ENCODE results near the gene LARGE1.

DNA sequence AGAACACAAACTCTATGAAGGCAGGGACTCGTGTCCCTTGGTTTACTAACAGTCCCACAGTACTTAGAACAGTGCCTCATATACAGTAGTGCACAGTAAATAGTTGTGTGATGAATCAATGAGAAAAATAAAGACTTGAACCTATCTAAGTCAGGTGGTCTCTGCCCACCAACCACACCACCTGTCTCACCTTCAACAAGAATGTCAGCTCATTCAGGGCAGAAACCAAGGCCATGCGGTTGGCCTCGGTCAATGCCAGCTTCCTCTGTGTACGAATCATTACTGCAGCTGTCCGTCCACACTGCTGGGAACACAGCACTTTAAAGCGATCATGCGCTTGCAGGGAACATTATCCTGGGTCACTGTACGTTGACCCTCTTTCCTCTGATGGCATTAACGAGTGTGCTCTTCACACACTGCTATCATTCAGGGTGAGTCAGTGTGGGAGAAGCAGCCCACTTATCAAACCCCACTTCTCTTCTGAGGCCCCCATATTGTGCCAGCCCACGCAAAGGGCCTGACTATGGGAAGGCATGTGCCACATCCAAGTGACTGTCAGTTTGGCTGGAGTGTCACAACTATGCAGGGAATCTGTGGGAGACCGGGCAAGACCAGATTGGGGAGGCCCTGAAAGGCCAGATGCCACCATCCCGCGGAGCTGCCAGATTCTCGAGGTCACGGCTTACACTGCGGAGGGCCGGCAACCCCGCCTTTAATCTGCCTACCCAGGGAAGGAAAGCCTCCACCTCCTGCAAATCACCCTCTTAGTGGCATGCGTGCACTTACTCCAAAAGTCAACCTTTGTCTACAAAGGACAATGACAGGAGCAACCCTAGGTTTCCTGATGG is 36.1 kb downstream of the LARGE1 start:
- no peak for TF ChIP-seq ZNF274 (IDR thresholded peaks at IDR 0.05; ENCODE audit: borderline replicate concordance, extremely low read depth, low read length)
- no peak for TF ChIP-seq CEBPB (IDR thresholded peaks at IDR 0.05; ENCODE audit: low read depth, low read length)
